ENCODE results near the gene STXBP5.

STXBP5 gene

DNA sequence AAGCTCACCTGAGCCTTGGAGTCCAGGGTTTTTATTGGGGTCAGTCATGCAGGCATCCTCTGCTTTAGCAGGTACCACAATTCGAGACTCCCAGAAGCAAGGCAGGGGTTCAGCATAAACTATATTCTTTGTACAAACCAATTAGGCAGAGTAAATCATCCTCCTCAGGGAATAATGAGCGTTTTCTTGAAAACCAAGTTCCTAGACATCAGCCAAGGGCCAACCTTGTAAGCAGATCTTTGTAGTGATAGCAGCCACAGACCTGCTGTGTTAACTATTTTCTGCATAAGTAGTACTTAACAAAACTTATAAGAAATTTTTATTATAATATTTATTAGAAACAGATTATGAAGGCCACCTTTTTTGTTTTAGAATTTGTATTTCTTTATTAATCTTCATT lies 74.7 kb downstream of the STXBP5 start:
- Histone ChIP-seq H3K27ac (ENCODE audit: low read depth, low read length, poor library complexity, severe bottlenecking) (no peak overlapping the region), H3K79me2 (ENCODE audit: insufficient read depth, low read length) (no peaks in the 10 kb centered on the region), H4K20me1 (ENCODE audit: insufficient read depth, low read length) (no peaks in the 10 kb centered on the region), H3K4me1 (ENCODE audit: insufficient read depth, low read length, severe bottlenecking) (no peaks in the 10 kb centered on the region), H3K4me2 (ENCODE audit: low read length) (no peak overlapping the region), H3F3A (ENCODE audit: insufficient read depth, low read length) (no peaks in the 10 kb centered on the region), H3K36me3 (ENCODE audit: insufficient read depth, low read length) (peaks cover 18% of the 10 kb centered on the region), H3K9me3 (ENCODE audit: low read length) (no peaks in the 10 kb centered on the region), H3K27me3 (ENCODE audit: insufficient read depth, low read length) (no peaks in the 10 kb centered on the region), H2AFZ (ENCODE audit: low read length) (no peak overlapping the region), H3K4me3 (ENCODE audit: low read depth, low read length, poor library complexity, severe bottlenecking) (no peak overlapping the region), H3K9me2 (ENCODE audit: low read depth, low read length) (no peaks in the 10 kb centered on the region), H3K9ac (ENCODE audit: low read length) (no peak overlapping the region)
- TF ChIP-seq EZH2 (IDR thresholded peaks at IDR 0.05; ENCODE audit: borderline replicate concordance, low read length): no peak
- TF ChIP-seq, protein P1, sequence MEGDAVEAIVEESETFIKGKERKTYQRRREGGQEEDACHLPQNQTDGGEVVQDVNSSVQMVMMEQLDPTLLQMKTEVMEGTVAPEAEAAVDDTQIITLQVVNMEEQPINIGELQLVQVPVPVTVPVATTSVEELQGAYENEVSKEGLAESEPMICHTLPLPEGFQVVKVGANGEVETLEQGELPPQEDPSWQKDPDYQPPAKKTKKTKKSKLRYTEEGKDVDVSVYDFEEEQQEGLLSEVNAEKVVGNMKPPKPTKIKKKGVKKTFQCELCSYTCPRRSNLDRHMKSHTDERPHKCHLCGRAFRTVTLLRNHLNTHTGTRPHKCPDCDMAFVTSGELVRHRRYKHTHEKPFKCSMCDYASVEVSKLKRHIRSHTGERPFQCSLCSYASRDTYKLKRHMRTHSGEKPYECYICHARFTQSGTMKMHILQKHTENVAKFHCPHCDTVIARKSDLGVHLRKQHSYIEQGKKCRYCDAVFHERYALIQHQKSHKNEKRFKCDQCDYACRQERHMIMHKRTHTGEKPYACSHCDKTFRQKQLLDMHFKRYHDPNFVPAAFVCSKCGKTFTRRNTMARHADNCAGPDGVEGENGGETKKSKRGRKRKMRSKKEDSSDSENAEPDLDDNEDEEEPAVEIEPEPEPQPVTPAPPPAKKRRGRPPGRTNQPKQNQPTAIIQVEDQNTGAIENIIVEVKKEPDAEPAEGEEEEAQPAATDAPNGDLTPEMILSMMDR (IDR thresholded peaks at IDR 0.05; ENCODE audit: low read length): no peak

DNA sequence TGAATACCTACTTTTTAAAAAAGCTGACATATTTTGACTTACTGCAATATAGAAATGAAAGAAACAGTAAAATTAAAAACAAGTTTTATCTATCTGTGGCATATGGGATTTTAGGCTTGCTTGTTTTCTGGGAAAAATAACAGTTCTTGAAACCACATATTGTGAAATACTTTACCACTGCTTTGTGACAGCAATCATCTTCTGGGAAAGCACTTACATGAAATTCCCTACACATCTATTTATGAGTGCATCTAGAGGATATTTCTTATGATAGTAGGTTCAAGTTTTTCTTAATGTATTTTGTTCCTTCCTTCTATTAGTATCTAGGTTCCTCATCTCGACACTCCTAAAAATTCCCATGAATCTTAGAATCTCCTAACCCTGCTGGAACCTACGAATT lies 75.2 kb downstream of the STXBP5 start:
- H3K9me2 ChIP-seq (ENCODE audit: low read depth, low read length): no peaks in the 10 kb centered on the region
- no peaks in the 10 kb centered on the region for H3K9me3 ChIP-seq (ENCODE audit: low read length)
- H3K4me3 ChIP-seq (ENCODE audit: low read depth, low read length, poor library complexity, severe bottlenecking): no peak overlapping the region
- no peak overlapping the region for H2AFZ ChIP-seq (ENCODE audit: low read length)
- no peak overlapping the region for H3K4me2 ChIP-seq (ENCODE audit: low read length)
- H3F3A ChIP-seq (ENCODE audit: insufficient read depth, low read length): no peaks in the 10 kb centered on the region
- no peaks in the 10 kb centered on the region for H3K4me1 ChIP-seq (ENCODE audit: insufficient read depth, low read length, severe bottlenecking)
- peaks cover 18% of the 10 kb centered on the region for H3K36me3 ChIP-seq (ENCODE audit: insufficient read depth, low read length)
- no peak overlapping the region for H3K9ac ChIP-seq (ENCODE audit: low read length)
- H3K79me2 ChIP-seq (ENCODE audit: insufficient read depth, low read length): no peaks in the 10 kb centered on the region
- H3K27ac ChIP-seq (ENCODE audit: low read depth, low read length, poor library complexity, severe bottlenecking): no peak overlapping the region
- H3K27me3 ChIP-seq (ENCODE audit: insufficient read depth, low read length): no peaks in the 10 kb centered on the region
- no peaks in the 10 kb centered on the region for H4K20me1 ChIP-seq (ENCODE audit: insufficient read depth, low read length)
- TF ChIP-seq EZH2 (IDR thresholded peaks at IDR 0.05; ENCODE audit: borderline replicate concordance, low read length): no peak
- TF ChIP-seq, protein P1 (IDR thresholded peaks at IDR 0.05; ENCODE audit: low read length): no peak

DNA sequence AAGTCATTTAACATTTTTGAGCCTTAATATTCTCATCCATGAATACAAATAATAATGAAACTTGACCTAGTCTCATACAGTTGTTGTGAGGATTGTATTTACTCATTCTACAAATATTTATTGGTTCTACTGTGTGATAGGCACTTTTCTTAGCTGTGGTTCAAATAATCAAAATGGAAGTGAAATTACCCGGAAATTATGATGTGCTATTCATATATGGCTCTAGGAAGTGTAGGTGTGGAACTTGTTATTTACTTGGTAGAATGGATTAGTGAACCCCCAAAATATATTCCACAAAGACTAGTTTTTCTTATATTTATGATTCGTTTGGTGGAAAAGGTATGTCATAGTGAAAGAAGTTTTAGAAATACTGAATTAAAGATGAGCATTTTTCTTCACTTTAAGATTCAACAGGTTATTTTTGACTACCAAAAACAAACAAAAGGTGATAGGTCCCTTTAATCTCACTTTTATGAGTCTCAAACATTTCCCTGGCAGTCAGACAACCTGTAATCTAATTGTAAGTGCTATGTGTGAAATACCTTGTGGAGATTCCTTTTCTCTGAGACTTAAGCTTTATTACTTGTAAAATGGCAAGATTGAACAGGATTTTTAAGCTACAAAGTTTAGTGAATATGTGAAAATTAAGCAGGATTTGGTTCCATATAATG lies 77.8 kb downstream of the STXBP5 start:
- no peak overlapping the region for H3K4me3 ChIP-seq (ENCODE audit: low read depth, low read length, poor library complexity, severe bottlenecking)
- no peak overlapping the region for H2AFZ ChIP-seq (ENCODE audit: low read length)
- no peaks in the 10 kb centered on the region for H4K20me1 ChIP-seq (ENCODE audit: insufficient read depth, low read length)
- H3F3A ChIP-seq (ENCODE audit: insufficient read depth, low read length): no peaks in the 10 kb centered on the region
- TF ChIP-seq, protein P1 (IDR thresholded peaks at IDR 0.05; ENCODE audit: low read length): no peak
- TF ChIP-seq EZH2 (IDR thresholded peaks at IDR 0.05; ENCODE audit: borderline replicate concordance, low read length): no peak
- H3K27me3 ChIP-seq (ENCODE audit: insufficient read depth, low read length): no peaks in the 10 kb centered on the region
- H3K27ac ChIP-seq (ENCODE audit: low read depth, low read length, poor library complexity, severe bottlenecking): no peak overlapping the region
- no peak overlapping the region for H3K9ac ChIP-seq (ENCODE audit: low read length)
- H3K4me2 ChIP-seq (ENCODE audit: low read length): no peak overlapping the region
- peaks cover 18% of the 10 kb centered on the region for H3K36me3 ChIP-seq (ENCODE audit: insufficient read depth, low read length)
- H3K79me2 ChIP-seq (ENCODE audit: insufficient read depth, low read length): no peaks in the 10 kb centered on the region
- H3K4me1 ChIP-seq (ENCODE audit: insufficient read depth, low read length, severe bottlenecking): no peaks in the 10 kb centered on the region
- no peaks in the 10 kb centered on the region for H3K9me3 ChIP-seq (ENCODE audit: low read length)
- H3K9me2 ChIP-seq (ENCODE audit: low read depth, low read length): no peaks in the 10 kb centered on the region
